ENCODE data around the gene PICALM. TPM values are rescaled to one million over a fixed set of nuclear protein-coding genes. Genes with fewer than 3 reads are reported as not detected.

The PICALM gene
- total and polyA plus RNA-seq, 2 of the 8 experiments (the other 6 are each of a cell fraction or from before 2014, with no cell fraction given) = 69.4 to 71.3 TPM

DNA sequence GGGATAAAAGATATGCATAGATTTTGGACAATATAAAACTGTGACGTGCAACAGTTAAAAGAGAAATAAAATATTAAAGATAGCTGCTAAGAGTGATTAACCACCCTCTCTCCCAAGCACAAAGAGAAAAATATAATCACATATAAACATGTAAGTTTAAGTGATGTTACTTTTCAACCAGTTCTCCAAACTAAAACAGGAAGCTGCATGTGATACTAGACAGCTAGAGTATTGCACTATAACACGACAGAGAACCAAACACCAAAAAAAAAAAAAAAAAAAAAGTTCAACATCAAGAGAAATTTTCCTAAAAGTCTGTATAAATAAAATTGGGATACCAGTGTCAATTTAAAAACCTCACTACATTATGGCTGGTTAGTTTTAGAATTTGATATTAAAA is 79.1 kb downstream of the PICALM start (continued):
- no peak for TF ChIP-seq KDM1A (IDR thresholded peaks at IDR 0.05; ENCODE audit: borderline replicate concordance, low read length)
- TF ChIP-seq POU5F1 (IDR thresholded peaks at IDR 0.05; ENCODE audit: low read depth, low read length) = no peak

Data from H1 (cell line).